Stimulated activated CD8-positive, alpha-beta memory T cell treated with anti-CD3 and anti-CD28 coated beads, Interleukin-12 subunit alpha, Interleukin-12 subunit beta, amount 100 ng/mL, for 1 hour (primary cell): ENCODE results near the gene TNFRSF9.
"Not testable (repeated sequence)": the region's sequence is repeated elsewhere in the genome, so short reads cannot be mapped to it uniquely, and the experiment has no call there.

Source experiments
- DNase-seq: peaks from one replicate; pipeline ENCODE4 v3.0.0-alpha.2; 2020; ENCODE audit warnings: low read depth

The TNFRSF9 gene

GRCh38 chr1:7940745-7941436 lies at the start of gene TNFRSF9:
TSS of gene TNFRSF9 (minus strand) at chr1:7940839. CDS start at chr1:7939994, 845 bp downstream.
- DNase-seq: peak; percentile 58

DNA sequence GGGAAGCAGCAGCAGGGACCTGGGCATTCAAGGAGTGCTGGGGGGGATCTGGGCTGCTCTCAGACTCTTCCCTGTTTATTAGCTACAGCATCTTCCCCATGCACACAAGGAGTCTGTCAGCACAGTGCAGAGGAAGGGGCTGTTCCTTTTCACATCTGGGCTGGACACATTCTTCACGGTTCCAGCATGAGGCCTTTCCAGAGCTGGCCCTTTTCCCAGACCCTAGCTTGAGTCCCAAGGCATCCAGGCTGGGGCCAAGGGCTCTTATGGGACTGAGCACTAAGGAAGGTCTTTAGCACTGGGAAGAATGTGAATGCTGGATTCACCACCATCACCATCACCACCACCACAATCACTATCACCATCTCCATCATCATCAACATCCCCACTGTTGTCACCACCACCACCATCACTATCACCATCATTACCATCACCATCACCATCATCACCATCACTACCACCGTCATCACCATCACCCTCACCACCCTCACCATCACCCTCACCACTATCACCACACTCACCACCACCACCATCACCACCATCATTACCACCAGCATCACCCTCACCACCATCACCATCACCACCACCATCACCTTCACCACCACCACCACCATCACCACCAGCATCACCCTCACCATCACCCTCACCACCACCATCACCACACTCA lies 49.3 kb upstream of the TNFRSF9 start:
- no peak for DNase-seq

DNA sequence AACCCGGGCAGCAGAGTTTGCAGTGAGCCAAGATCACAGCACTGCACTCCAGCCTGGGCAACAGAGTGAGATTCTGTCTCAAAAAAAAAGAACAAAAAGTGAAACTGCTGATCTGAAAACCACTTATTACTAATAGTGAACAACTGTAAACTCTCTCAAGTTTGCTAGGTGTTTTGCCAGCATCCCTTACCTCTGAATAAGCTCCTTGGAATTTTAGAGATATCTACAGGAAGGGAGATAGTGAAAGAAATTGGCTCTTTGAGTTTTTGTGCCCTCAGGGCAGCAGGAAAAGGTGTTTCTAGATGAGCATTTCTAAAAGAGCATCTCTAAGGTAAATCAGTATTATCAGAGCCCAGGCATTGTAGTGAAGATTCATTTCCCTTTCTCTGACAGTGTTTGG lies 47.9 kb upstream of the TNFRSF9 start:
- no peak for DNase-seq

DNA sequence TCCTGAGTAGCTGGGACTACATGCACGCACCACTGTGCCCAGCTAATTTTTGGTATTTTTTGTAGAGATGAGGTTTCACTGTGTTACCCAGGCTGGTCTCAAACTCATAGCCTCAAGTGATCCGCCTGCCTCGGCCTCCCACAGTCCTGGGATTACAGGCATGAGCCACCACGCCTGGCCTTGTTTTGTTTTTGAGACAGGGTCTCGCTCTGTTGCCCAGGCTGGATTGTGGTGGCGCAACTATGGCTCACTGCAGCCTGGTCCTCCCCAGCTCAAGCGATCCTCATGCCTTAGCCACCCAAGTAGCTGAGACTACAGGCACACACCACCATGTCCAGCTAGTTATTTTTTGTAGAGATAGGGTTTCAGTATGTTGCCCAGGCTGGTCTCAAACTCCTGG lies 46.9 kb upstream of the TNFRSF9 start:
- no peak for DNase-seq

GRCh38 chr1:7985851-7986612 lies 45.4 kb upstream of the TNFRSF9 start:
- no peak for DNase-seq

- no peak for DNase-seq
Observed at GRCh38 chr1:7984811-7985210, 44.2 kb upstream of the TNFRSF9 start.

- DNase-seq: no peak
Observed at GRCh38 chr1:7983086-7983778, 42.6 kb upstream of the TNFRSF9 start.

DNA sequence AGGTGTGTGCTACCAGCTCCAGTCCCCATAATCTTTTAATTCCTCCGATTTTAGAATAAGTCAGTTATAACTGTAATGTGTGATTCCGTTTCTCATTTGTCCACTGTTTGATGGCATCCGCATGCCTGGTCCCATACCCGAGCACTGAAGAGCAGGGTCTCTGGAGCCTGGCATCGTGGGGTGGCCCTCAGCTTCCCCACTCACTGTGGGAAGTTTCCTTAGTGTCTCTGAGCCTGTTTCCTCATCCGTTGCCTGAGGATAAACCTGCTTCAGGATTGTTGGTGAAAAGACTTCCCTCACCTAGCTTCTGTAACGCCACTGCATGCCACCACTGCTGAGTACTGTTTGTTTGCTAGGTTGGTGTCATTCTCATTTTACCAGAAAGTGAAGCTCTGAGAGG lies 40.3 kb upstream of the TNFRSF9 start:
- DNase-seq: no peak

DNA sequence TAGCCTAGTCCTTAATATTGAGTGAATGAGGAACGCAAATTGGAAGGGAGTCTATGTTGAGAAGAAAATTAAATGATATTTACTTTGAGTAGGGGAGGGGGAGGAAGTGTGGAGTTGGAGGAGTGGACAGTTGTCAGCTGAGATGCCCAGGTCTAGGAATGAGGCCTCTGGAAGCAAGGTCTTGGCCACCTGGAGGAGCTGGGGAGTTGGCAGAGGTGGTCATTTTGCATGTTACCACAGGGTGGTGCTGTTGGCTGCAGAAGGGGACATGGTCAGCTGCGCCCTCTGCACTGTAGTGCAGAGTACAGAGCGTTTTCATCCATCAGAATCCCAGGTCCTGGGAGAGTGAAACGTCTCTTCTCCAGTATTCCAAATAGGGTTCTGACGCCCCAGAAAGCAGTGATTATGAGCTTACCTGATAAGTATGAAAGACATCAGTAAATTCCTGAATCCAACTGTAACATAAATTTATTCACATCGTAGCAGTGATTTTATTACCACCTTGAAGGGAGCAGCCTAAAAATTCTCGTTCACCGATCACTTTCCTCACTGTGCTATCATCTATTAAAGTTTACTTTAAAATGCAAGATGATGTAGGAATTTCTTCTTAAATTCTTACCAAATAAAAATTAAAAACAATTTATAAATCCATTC lies 34.7 kb upstream of the TNFRSF9 start:
- DNase-seq: no peak

- DNase-seq: no peak
Observed at GRCh38 chr1:7973086-7973485, 32.4 kb upstream of the TNFRSF9 start.

GRCh38 chr1:7972285-7972684 lies 31.6 kb upstream of the TNFRSF9 start:
- no peak for DNase-seq

DNA sequence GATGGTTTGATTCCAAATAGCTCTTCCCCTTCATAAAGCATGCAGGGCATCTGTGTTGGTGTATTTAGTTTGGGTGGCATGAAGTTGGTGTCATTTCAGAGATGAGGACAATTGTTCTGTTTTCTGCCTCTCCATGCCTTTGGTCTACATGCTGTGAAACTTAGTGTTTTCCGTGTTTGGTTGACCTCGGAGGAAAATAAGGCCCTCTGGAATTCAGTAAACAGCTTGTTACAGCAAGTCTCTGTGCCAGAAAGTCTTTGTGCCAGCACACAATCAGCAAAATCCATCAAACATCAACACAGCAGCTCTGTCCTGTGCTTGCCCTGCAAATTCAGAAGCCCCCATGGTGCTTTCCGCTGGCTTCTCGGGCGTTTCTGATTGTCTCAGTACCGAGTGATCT lies 30.4 kb upstream of the TNFRSF9 start:
- no peak for DNase-seq

- no peak for DNase-seq
Observed at GRCh38 chr1:7970246-7970645, 29.6 kb upstream of the TNFRSF9 start.

- DNase-seq: no peak
Observed at GRCh38 chr1:7967651-7968050, 27.0 kb upstream of the TNFRSF9 start.

GRCh38 chr1:7967196-7967595 lies 26.6 kb upstream of the TNFRSF9 start:
- DNase-seq: no peak

- no peak for DNase-seq
Observed at GRCh38 chr1:7964476-7964875, 23.8 kb upstream of the TNFRSF9 start.

DNA sequence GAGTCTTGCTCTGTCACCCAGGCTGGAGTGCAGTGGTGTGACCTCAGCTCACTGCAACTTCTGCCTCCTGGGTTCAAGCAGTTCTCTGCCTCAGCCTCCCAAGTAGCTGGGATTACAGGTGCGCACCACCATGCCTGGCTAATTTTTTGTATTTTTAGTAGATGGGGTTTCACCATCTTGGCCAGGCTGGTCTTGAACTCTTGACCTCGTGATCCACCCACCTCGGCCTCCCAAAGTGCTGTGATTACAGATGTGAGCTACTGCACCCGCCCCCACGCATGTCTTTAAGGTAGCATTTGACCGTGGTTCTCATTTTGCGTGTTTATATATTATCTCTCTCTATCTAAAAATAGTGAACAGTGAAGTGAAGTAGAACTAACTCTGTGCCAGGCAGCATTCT lies 23.2 kb upstream of the TNFRSF9 start:
- DNase-seq: not testable (repeated sequence)

DNA sequence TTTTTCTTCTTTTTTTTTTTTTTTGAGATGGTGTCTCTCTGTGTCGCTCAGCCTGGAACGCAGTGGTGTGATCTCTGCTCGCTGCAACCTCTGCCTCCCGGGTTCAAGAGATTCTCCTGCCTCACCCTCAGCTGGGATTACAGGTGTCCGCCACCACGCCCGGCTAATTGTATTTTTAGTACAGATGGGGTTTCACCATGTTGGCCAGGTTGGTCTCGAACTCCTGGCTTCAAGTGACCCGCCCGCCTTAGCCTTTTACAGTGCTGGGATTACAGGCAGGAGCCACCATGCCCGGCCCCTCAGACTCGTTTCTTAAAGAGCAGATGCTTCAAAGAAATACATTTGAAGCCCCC lies 22.7 kb upstream of the TNFRSF9 start:
- DNase-seq: not testable (repeated sequence)

- no peak for DNase-seq
Observed at GRCh38 chr1:7962636-7963377, 22.2 kb upstream of the TNFRSF9 start.

GRCh38 chr1:7962014-7962335 lies 21.3 kb upstream of the TNFRSF9 start:
- DNase-seq: peak; percentile 20

DNA sequence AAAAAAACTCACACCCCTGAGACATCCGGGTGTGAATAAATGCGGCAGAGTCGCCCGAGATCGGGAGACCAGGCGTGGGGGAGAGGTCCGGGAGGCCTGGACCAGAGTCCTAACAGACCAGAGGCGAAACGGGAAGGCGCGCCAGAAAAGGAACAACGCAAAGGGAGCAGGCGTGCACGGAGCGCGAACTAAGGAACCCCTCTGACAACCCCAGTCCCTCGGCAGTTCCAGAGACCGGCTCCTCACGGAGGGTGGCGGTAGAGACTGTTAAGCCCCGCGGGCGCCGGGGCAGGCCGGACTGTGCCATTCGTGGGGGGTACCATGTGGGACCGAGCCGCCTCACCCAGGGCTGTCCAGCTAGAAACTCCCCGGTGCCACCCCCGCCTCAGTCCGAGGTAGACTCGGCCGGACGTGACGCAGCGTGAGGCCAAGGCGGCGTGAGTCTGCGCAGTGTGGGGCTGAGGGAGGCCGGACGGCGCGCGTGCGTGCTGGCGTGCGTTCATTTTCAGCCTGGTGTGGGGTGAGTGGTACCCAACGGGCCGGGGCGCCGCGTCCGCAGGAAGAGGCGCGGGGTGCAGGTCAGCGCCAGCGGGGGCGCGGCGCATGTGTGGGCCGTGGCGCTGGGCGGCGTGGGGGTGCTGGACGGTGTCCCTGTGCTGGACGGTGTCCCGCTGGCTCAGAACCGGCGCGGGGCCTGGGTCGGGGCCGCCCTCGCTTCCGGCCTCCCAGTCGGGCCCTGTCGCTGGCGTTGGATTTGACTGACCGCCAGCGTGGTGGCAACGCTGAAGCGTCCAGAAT lies 20.8 kb upstream of the TNFRSF9 start, which contains the start of gene PARK7:
Gene PARK7, plus strand, starts transcription at position 496 of the 798 bp plus-strand sequence. CDS start 1,075 bp downstream, outside the sequence.
- peak; percentile 100 for DNase-seq
